Measurements from ENCODE around the gene RASSF5. TPM values are rescaled to one million over a fixed set of nuclear protein-coding genes. Genes with fewer than 3 reads are reported as not detected.

The RASSF5 gene
- total and polyA plus RNA-seq, 9 of the 15 experiments (the other 6 are each of a cell fraction or from before 2014, with no cell fraction given): 6.1 to 41.0 (median 25.2) TPM

- TF ChIP-seq CEBPZ (IDR thresholded peaks at IDR 0.05; ENCODE audit: borderline replicate concordance, low read depth, low read length): no peak
- TF ChIP-seq ELF1 (tag; IDR thresholded peaks at IDR 0.05): peak; percentile 20; the same call in 1 of the 2 replicates
- peak; percentile 66; the same call in 1 of the 2 replicates for TF ChIP-seq ZNF175 (CRISPR knock-in tag; IDR thresholded peaks at IDR 0.05; ENCODE audit: low read depth)
- no peak for TF ChIP-seq RB1 (IDR thresholded peaks at IDR 0.05; ENCODE audit: low read depth)
- no peak for TF ChIP-seq KDM4B (IDR thresholded peaks at IDR 0.05; ENCODE audit: borderline replicate concordance in 2 of 2, low read depth in 1 of 2)
- 0 out of 2 replicates have a peak, but pooled peaks have one; percentile 61 for TF ChIP-seq THRB (CRISPR knock-in tag; conservative IDR thresholded peaks at IDR 0.05)
- TF ChIP-seq SMAD4 (CRISPR knock-in tag; conservative IDR thresholded peaks at IDR 0.05): peak; percentile 36; the same call in 1 of the 2 replicates
- peak; percentile 53; the same call in 1 of the 2 replicates for TF ChIP-seq ZNF584 (CRISPR knock-in tag; IDR thresholded peaks at IDR 0.05; ENCODE audit: low read depth)
- TF ChIP-seq PATZ1 (CRISPR knock-in tag; IDR thresholded peaks at IDR 0.05; ENCODE audit: borderline replicate concordance): no peak
- TF ChIP-seq SMARCA5 (IDR thresholded peaks at IDR 0.05): peak; percentile 71; the same call in 1 of the 2 replicates
- peak; percentile 76 for TF ChIP-seq ZNF384 (IDR thresholded peaks at IDR 0.05; ENCODE audit: low read depth, low read length)
- 0 out of 4 replicates have a peak, but pooled peaks of 1 of the 2 experiments have one; percentile 8 for TF ChIP-seq RAD21 (CRISPR knock-in tag; conservative IDR thresholded peaks at IDR 0.05 in 1 of 2, IDR thresholded peaks at IDR 0.05 in 1 of 2)
- no peak for TF ChIP-seq HIVEP1 (CRISPR knock-in tag; IDR thresholded peaks at IDR 0.05)
- peak; percentile 40 for TF ChIP-seq RBBP5 (IDR thresholded peaks at IDR 0.05; ENCODE audit: borderline replicate concordance, insufficient read depth, low read length, poor library complexity, severe bottlenecking)
- TF ChIP-seq FOXA3 (CRISPR knock-in tag; conservative IDR thresholded peaks at IDR 0.05 in 1 of 2, IDR thresholded peaks at IDR 0.05 in 1 of 2): 0 out of 4 replicates have a peak, but pooled peaks of 1 of the 2 experiments have one; percentile 14
- TF ChIP-seq ZBTB7A (IDR thresholded peaks at IDR 0.05; ENCODE audit: borderline replicate concordance, control insufficient read depth, low read depth, low read length): no peak; the same call in 1 of the 2 replicates
- peak; percentile 30; the same call in 1 of the 2 replicates for TF ChIP-seq CTBP1 (IDR thresholded peaks at IDR 0.05; ENCODE audit: borderline replicate concordance)
Measured at GRCh38 chr1:206490771-206491405, 16.4 kb upstream of the RASSF5 start (continued).

Data from K562 (cell line).